Glomerular visceral epithelial cell (primary cell): ENCODE measurements around the gene FAM120B.
"Not testable (repeated sequence)": the region's sequence is repeated elsewhere in the genome, so short reads cannot be mapped to it uniquely, and the experiment has no call there.

Experiments
- DNase-seq: peaks from one replicate; pipeline ENCODE4 v3.0.0-alpha.2; 2016; ENCODE audit errors: extremely low spot score

FAM120B gene

GRCh38 chr6:170297576-170298330 lies 8.8 kb upstream of the FAM120B start:
- no peak for DNase-seq

GRCh38 chr6:170298688-170299087 lies 7.9 kb upstream of the FAM120B start:
- no peak for DNase-seq

- no peak for DNase-seq
Observed at GRCh38 chr6:170301184-170301583, 5.4 kb upstream of the FAM120B start.

- no peak for DNase-seq
Observed at GRCh38 chr6:170305805-170306323, 694 bp upstream of the FAM120B start.

GRCh38 chr6:170307080-170307545 lies 555 bp downstream of the FAM120B start:
- no peak for DNase-seq

- no peak for DNase-seq
Observed at GRCh38 chr6:170308761-170309160, 2.2 kb downstream of the FAM120B start.

GRCh38 chr6:170311696-170312095 lies 5.1 kb downstream of the FAM120B start:
- no peak for DNase-seq

GRCh38 chr6:170312876-170313275 lies 6.3 kb downstream of the FAM120B start:
- DNase-seq: no peak

GRCh38 chr6:170313716-170314295 lies 7.2 kb downstream of the FAM120B start:
- DNase-seq: no peak

GRCh38 chr6:170314983-170315382 lies 8.4 kb downstream of the FAM120B start:
- no peak for DNase-seq

- DNase-seq: peak; percentile 39
Observed at GRCh38 chr6:170316071-170316470, 9.5 kb downstream of the FAM120B start.

GRCh38 chr6:170317076-170317475 lies 10.5 kb downstream of the FAM120B start:
- DNase-seq: no peak

GRCh38 chr6:170317718-170318117 lies 11.2 kb downstream of the FAM120B start:
- DNase-seq: no peak

GRCh38 chr6:170329321-170329720 lies 22.8 kb downstream of the FAM120B start:
- no peak for DNase-seq

GRCh38 chr6:170335199-170335598 lies 28.6 kb downstream of the FAM120B start:
- not testable (repeated sequence) for DNase-seq

GRCh38 chr6:170344631-170345576 lies 38.3 kb downstream of the FAM120B start:
- DNase-seq: peak; percentile 63

GRCh38 chr6:170345662-170346061 lies 39.1 kb downstream of the FAM120B start:
- no peak for DNase-seq

- no peak for DNase-seq
Observed at GRCh38 chr6:170346649-170347048, 40.1 kb downstream of the FAM120B start.

- peak; percentile 43 for DNase-seq
Observed at GRCh38 chr6:170347091-170347490, 40.5 kb downstream of the FAM120B start.

GRCh38 chr6:170347975-170348374 lies 41.4 kb downstream of the FAM120B start:
- no peak for DNase-seq

- not testable (repeated sequence) for DNase-seq
Observed at GRCh38 chr6:170351456-170351855, 44.9 kb downstream of the FAM120B start.

- DNase-seq: not testable (repeated sequence)
Observed at GRCh38 chr6:170355190-170355589, 48.6 kb downstream of the FAM120B start.
